Heart right ventricle (tissue), 16 donors: ENCODE measurements around the gene FUS. TPM values are rescaled to one million over a fixed set of nuclear protein-coding genes. Genes with fewer than 3 reads are reported as not detected.
"Not testable (repeated sequence)": the region's sequence is repeated elsewhere in the genome, so short reads cannot be mapped to it uniquely, and the experiment has no call there.

Experiments used
- ATAC-seq, 8 donors: fragments of 200-7000 bp; cut with Tn5 transposase; one replicate each; pipeline ENCODE4 v1.9.1; 2020; ENCODE audit warnings: mild to moderate bottlenecking in 8 of 8, moderate library complexity in 8 of 8, moderate number of reproducible peaks in 1 of 8
- DNase-seq, 2 donors: peaks; one replicate each; pipeline ENCODE4 v3.0.0-alpha.2; 2020
- H3K27ac ChIP-seq, 10 donors: fragments of 200-600 bp; sonication (generic) in 2 of 10; one replicate each; pipeline versions ENCODE4 v1.5.0 to v1.8.0; 2020 to 2022; ENCODE audit warnings: mild to moderate bottlenecking in 3 of 10
- H3K27me3 ChIP-seq, 7 donors: fragments of 200-600 bp; one replicate each; pipeline ENCODE4 v1.8.0; 2021 to 2022; ENCODE audit warnings: mild to moderate bottlenecking in 2 of 7
- H3K36me3 ChIP-seq, 9 donors: fragments of 200-600 bp; sonication (generic) in 1 of 9; one replicate each; pipeline versions ENCODE4 v1.5.0 to v1.8.0; 2020 to 2022; ENCODE audit warnings: mild to moderate bottlenecking in 2 of 9
- H3K4me1 ChIP-seq, 9 donors: fragments of 200-600 bp; sonication (generic) in 1 of 9; one replicate each; pipeline versions ENCODE4 v1.5.0 to v1.8.0; 2020 to 2022; ENCODE audit warnings: mild to moderate bottlenecking in 4 of 9
- H3K4me3 ChIP-seq, 10 donors: fragments of 200-600 bp; sonication (generic) in 2 of 10; one replicate each; pipeline versions ENCODE4 v1.5.0 to v1.8.0; 2020 to 2022; ENCODE audit warnings: mild to moderate bottlenecking in 7 of 10, moderate library complexity in 2 of 10
- H3K9me3 ChIP-seq, 11 donors: fragments of 200-600 bp in 10 of 11; sonication (generic) in 2 of 11; one replicate each; pipeline versions ENCODE4 v1.5.0 to v1.8.0; 2013 to 2022; ENCODE audit warnings: mild to moderate bottlenecking in 2 of 11, control low read depth in 1 of 11, moderate library complexity in 1 of 11
- WGBS, 2 donors: extraction: QIAGEN DNeasy Blood & Tissue Kit; methylation state at CpG; one replicate each; pipeline ENCODE4 v1.1.7; 2013; ENCODE audit warnings: inconsistent platforms in 1 of 2; 5-methylcytosine and 5-hydroxymethylcytosine counted together
- intact Hi-C, 10 donors: fragments of 100-400 bp; cut with DNase I; formaldehyde crosslinking; loops; one replicate each; pipeline versions ENCODE4 v1.11.1 to v1.14.2; 2022
- polyA plus RNA-seq, 2 donors: library from polyadenylated mRNA; stranded (reverse); fragments of 200-250 nt; gene quantifications; one replicate each; pipeline ENCODE4 v1.2.3, GENCODE V29; 2013
- total RNA-seq, 10 donors: library from RNA; stranded (reverse); fragmentation: NEBNext Ultra II Directional in 3 of 10; extraction: Animal tissue kit (Norgen Biotek cat#: 25700) in 3 of 10; gene quantifications; one replicate each; pipeline versions ENCODE4 v1.2.1 to v1.2.4, GENCODE V29; 2021 to 2023
- TF ChIP-seq, protein P1 (sequence below), 9 donors: fragments of 200-600 bp; sonication (generic) in 2 of 9; IDR thresholded peaks; one replicate each; pipeline versions ENCODE4 v1.5.0 to v1.8.0; 2021 to 2022; ENCODE audit warnings: antibody characterized with exemption in 9 of 9, mild to moderate bottlenecking in 5 of 9, moderate library complexity in 1 of 9
- donor health status: Arrhythmogenic right ventricular cardiomyopathy.
- donor health status: ischemic (EF 13 %, LVEDD 7.1; RV severe dilation, severe dysfunction).
- donor health status: healthy with polysubstance abuse.
- donor health status: DM: no; HTN: yes; CAD: no.
- donor health status: DM: no; HTN: no; CAD: no.
- donor health status: ischemic (EF 25% LVEDD 6.9; RV normal size, moderate dysfunction).
- donor health status: ischemic (EF 25% LVEDD 5.7; RV mildly dilated, moderate dysfunction).
- donor health status: healthy.
- donor health status: DM: yes; HTN: yes; CAD: no.
- donor health status: Ischemic cardiomyopathy.
- donor health status: ischemic (EF 35%, LVEDD 5.7; RV mildly dilated, moderate dysfunction).
- donor health status: nonischemic (EF 11% LVEDD 7.7; RV severe dilation, severe dysfunction).
- donor health status: DM: yes; HTN: yes; CAD: no.
- donor health status: PGD.
- donor health status: ischemic (EF 29% LVEDD 5.4; RV normal size, mild dysfunction).
- donor health status: nonischemic (EF 23%, LVEDD 6.1; RV moderate dilation, normal function).

Gene FUS
- total and polyA plus RNA-seq, 12 donors = 116 to 240 (median 140) TPM

DNA sequence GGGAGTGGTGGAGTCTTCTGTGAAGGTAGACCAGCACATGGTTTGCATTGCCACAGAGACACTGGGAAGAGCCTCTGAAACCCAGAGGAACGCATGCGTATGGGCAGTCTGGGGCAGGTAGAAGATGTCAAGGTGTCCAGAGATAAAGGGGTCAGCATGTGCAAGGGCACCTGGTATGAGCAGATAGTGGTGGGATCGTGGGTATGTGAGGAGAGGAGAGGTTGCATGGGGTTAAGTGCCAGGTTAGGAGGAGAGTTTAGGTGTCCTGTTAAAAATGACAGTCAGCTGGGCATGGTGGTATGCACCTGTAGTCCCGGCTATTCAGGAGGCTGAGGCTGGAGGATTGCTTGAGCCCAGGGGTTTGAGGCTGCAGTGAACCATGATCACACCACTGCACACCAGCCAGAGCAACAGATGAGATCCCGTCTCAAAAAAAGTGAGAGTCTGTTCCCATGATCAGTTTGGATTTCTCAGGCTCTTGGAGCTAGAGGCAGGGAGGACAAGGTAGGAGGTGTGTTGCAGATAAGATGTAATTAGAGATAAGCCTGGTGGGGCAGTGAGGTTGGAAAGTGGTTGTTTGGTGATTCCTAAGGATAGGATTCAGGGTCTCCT is 19.6 kb downstream of the FUS start:
- Histone ChIP-seq H3K27ac (no peak overlapping the region), H3K36me3 (peaks cover 0 to 59% (median 7%) of the 10 kb centered on the region in 9 donors), H3K27me3 (no peaks in the 10 kb centered on the region), H3K4me1 (peaks cover 0 to 50% (median 17%) of the 10 kb centered on the region in 9 donors), H3K9me3 (no peaks in the 10 kb centered on the region), H3K4me3 (no peak overlapping the region)
- no peak for ATAC-seq
- intact Hi-C loops = loop anchor here in 2 of 10 donors (2.0 to 10.0 kb wide), 2 partner anchors 13 to 245 kb away; partner anchors contain the start of gene ZNF843 (in 1 of the 2)
- WGBS, 2 donors = 91 to 94% methylated on average over 5 of the region's 5 CpGs
- no peak for DNase-seq
- TF ChIP-seq, protein P1, sequence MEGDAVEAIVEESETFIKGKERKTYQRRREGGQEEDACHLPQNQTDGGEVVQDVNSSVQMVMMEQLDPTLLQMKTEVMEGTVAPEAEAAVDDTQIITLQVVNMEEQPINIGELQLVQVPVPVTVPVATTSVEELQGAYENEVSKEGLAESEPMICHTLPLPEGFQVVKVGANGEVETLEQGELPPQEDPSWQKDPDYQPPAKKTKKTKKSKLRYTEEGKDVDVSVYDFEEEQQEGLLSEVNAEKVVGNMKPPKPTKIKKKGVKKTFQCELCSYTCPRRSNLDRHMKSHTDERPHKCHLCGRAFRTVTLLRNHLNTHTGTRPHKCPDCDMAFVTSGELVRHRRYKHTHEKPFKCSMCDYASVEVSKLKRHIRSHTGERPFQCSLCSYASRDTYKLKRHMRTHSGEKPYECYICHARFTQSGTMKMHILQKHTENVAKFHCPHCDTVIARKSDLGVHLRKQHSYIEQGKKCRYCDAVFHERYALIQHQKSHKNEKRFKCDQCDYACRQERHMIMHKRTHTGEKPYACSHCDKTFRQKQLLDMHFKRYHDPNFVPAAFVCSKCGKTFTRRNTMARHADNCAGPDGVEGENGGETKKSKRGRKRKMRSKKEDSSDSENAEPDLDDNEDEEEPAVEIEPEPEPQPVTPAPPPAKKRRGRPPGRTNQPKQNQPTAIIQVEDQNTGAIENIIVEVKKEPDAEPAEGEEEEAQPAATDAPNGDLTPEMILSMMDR (IDR thresholded peaks at IDR 0.05) = no peak

DNA sequence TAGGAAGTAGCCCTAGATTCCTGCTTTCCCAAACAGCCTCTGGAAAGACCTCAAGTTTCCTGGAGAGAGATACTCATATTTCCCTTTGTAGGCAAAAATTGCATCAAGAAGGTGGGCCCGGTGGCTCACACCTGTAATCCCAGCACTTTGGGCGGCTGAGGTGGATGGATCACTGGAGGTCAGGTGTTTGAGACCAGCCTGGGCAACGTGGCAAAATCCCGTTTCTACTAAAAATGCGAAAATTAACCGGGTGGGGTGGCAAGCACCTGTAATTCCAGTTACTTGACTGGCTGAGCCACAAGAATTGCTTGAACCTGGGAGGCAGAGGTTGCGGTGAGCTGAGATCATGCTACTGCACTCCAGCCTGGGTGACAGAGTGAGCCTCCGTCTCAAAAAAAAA is 20.2 kb downstream of the FUS start:
- 91 to 92% methylated on average over 8 of the region's 8 CpGs for WGBS, 2 donors
- not testable (repeated sequence) for DNase-seq, ATAC-seq

DNA sequence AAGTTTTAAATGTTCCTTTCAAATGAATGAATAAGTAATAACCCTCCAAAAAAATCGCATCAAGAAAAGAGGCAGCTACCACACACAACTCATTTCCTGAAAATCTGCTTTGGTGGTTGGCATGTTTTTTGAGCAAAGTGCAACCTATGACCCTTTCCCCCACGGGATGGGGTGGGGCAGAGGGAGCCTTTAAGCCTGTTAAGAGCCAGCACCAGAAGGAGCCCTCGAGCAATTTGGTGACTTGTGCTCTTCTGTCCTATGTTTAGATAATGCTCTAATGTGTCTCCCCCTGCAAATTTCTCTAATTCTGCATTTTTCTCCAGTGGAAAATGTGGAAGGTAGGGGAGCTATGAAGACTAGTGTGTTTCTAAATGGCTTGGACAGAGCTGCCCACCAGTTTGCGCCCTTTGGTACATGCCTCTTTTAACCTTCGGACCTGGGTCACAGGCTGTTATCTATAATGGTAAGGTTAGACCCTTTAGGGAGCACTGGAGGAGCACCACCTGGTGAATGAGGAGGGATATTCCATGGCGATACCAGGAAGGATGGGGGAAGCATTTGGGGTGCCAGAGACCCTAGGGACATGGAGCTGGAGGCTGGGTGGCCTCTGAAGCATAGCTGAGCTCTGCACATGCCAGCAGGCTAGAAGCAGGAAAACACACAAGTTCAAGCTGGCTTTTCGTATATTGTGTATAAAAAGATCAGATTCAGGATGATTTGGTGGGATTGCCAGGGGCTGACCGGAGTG is 21.1 kb downstream of the FUS start:
- Histone ChIP-seq H3K4me3 (peak overlapping the region in 7 of 10 donors; percentile 61 to 84 (median 77)), H3K36me3 (peaks cover 0 to 44% (median 2%) of the 10 kb centered on the region in 9 donors), H3K27me3 (no peaks in the 10 kb centered on the region), H3K9me3 (no peaks in the 10 kb centered on the region), H3K27ac (peak overlapping the region in 3 of 10 donors; percentile 72 to 91 (median 75)), H3K4me1 (peaks cover 0 to 50% (median 17%) of the 10 kb centered on the region in 9 donors)
- DNase-seq (no peak), ATAC-seq (peak in 3 of 8 donors; percentile 1 to 6 (median 5))
- TF ChIP-seq, protein P1 (IDR thresholded peaks at IDR 0.05) = peak in 2 of 9 donors; percentile 17 to 20
- intact Hi-C loops = loop anchor here in 2 of 10 donors (2.0 to 10.0 kb wide), 2 partner anchors 14 to 244 kb away; partner anchors contain the start of gene ZNF843 (in 1 of the 2)
- WGBS, 2 donors = 63 to 70% methylated on average over 8 of the region's 8 CpGs

More for the DNA sequence above, 20.2 kb downstream of the FUS start:
- Histone ChIP-seq H3K4me1 (peaks cover 0 to 50% (median 17%) of the 10 kb centered on the region in 9 donors), H3K27ac (peak overlapping the region in 1 of 10 donors; percentile 91), H3K36me3 (peaks cover 0 to 53% (median 2%) of the 10 kb centered on the region in 9 donors)
- intact Hi-C loops = loop anchor here in 2 of 10 donors (2.0 to 10.0 kb wide), 2 partner anchors 13 to 245 kb away; partner anchors contain the start of gene ZNF843 (in 1 of the 2)
- not testable (repeated sequence) for H3K27me3 ChIP-seq, H3K9me3 ChIP-seq, H3K4me3 ChIP-seq

DNA sequence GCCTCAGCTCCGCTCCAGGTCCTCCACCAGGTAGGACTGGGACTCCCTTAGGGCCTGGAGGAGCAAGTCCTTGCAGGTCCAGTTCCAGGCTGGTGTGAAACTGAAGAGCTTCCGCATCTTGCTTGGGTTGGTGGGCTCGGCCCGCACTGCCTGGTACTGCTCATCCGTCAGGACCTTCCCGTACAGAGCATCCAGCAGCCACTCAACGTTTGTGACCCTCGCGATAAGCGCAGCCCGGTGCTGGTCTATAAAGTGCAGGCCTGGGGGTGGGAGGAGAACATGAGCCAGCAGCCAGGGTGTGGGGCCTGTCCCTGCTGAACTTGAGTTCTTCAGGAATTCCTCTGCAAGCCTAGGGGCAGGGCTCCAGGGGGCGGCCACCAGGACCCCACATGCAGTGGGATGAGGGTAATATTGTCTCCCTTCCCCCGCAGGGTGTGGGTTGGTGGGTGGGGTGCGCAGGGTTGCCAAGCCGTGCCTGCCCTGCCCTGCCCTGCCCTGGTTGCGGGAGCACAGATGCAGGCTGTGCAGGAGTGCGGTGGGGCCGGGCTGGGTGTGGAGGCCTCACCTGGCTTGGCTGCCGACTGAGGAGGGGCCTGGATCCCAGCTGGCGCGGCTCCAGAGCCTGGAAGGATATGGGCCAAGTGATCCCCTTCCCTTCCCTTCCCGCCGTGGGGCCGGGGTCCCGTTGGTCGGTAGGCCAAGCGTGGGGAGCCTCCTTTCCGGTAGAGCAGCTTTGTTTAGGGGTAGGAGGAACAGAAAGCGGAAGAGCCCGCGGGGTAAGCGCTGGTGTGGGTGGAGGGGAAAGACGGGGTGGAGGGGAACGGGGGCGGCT is 21.9 kb downstream of the FUS start:
- ATAC-seq = peak; percentile 53 to 69 (median 63)
- peak; percentile 16 to 44 for DNase-seq
- peak overlapping the region; percentile 46 to 84 (median 72) for H3K4me3 ChIP-seq
- TF ChIP-seq, protein P1 (IDR thresholded peaks at IDR 0.05) = no peak
- peak overlapping the region in 9 of 10 donors; percentile 46 to 91 (median 61) for H3K27ac ChIP-seq
- WGBS, 2 donors = 18 to 25% methylated on average over 35 of the region's 35 CpGs
- no peaks in the 10 kb centered on the region for H3K9me3 ChIP-seq
- intact Hi-C loops = loop anchor here in 2 of 10 donors (2.0 to 10.0 kb wide), 2 partner anchors 15 to 243 kb away; partner anchors contain the start of gene ZNF843 (in 1 of the 2)
- H3K27me3 ChIP-seq = no peaks in the 10 kb centered on the region
- H3K4me1 ChIP-seq = peaks cover 0 to 50% (median 17%) of the 10 kb centered on the region in 9 donors
- peaks cover 0 to 36% (median 2%) of the 10 kb centered on the region in 9 donors for H3K36me3 ChIP-seq
